Smooth muscle cell (in vitro differentiated cells): ENCODE results near the gene KCNMA1. TPM values are rescaled to one million over a fixed set of nuclear protein-coding genes. Genes with fewer than 3 reads are reported as not detected.

Experiments used
- DNase-seq: peaks from one replicate; lab custom pipeline; 2025; ENCODE audit not compliant: unreplicated experiment; lab: John Stamatoyannopoulos, UW
- H2AFZ ChIP-seq: fragments of 200-600 bp; sonication (generic); 2 replicates; pipeline ENCODE4 v1.6.0; 2016; ENCODE audit warnings: antibody characterized with exemption, low read depth, mild to moderate bottlenecking
- H3F3A ChIP-seq: fragments of 200-600 bp; sonication (generic); 2 replicates; pipeline ENCODE4 v1.6.0; 2017; ENCODE audit warnings: antibody characterized with exemption, low read depth
- H3K27ac ChIP-seq: fragments of 200-600 bp; sonication (generic); 2 replicates; pipeline ENCODE4 v1.5.1; 2016; ENCODE audit warnings: low read depth, mild to moderate bottlenecking
- H3K27me3 ChIP-seq: fragments of 200-600 bp; sonication (generic); 2 replicates; pipeline ENCODE4 v1.6.1; 2016; ENCODE audit warnings: low read depth, mild to moderate bottlenecking
- H3K36me3 ChIP-seq: fragments of 200-600 bp; sonication (generic); 2 replicates; pipeline ENCODE4 v1.5.1; 2016; ENCODE audit warnings: low read depth
- H3K4me1 ChIP-seq: fragments of 200-600 bp; sonication (generic); 2 replicates; pipeline ENCODE4 v1.5.1; 2016; ENCODE audit warnings: low read depth
- H3K4me2 ChIP-seq: fragments of 200-600 bp; sonication (generic); 2 replicates; pipeline ENCODE4 v1.6.0; 2016; ENCODE audit warnings: mild to moderate bottlenecking
- H3K4me3 ChIP-seq: fragments of 200-600 bp; sonication (generic); 2 replicates; pipeline ENCODE4 v1.5.1; 2016; ENCODE audit warnings: mild to moderate bottlenecking
- H3K79me2 ChIP-seq: fragments of 200-600 bp; sonication (generic); 2 replicates; pipeline ENCODE4 v1.6.0; 2016; ENCODE audit warnings: low read depth, mild to moderate bottlenecking
- H3K9ac ChIP-seq: fragments of 200-600 bp; sonication (generic); 2 replicates; pipeline ENCODE4 v1.6.0; 2016; ENCODE audit warnings: low read depth
- H3K9me3 ChIP-seq: fragments of 200-600 bp; sonication (generic); replicated peaks from 2 replicates; pipeline ENCODE4 v1.5.1; 2016; ENCODE audit warnings: low read depth
- H4K20me1 ChIP-seq: fragments of 200-600 bp; sonication (generic); 2 replicates; pipeline ENCODE4 v1.6.0; 2016; ENCODE audit warnings: low read depth
- CTCF ChIP-seq: fragments of 200-600 bp; sonication (generic); IDR thresholded peaks from 2 replicates; pipeline ENCODE4 v1.5.1; 2017; ENCODE audit warnings: borderline replicate concordance, mild to moderate bottlenecking, antibody characterized with exemption; ENCODE audit not compliant: insufficient read depth, poor library complexity, severe bottlenecking
- WGBS: methylation state at CpG from one replicate; pipeline ENCODE4 v1.1.7; 2016; ENCODE audit warnings: low lambda C conversion rate; 5-methylcytosine and 5-hydroxymethylcytosine counted together
- polyA plus RNA-seq: library from polyadenylated mRNA; unstranded; fragments of >200 nt; fragmentation: Nextera tagmentation; extraction: Ambion mirVana; gene quantifications from 2 replicates; pipeline ENCODE4 v1.2.1, GENCODE V29; 2016
- total RNA-seq: library from RNA; depleted of rRNA; stranded (reverse); fragments of >200 nt; gene quantifications from 2 replicates; pipeline ENCODE4 v1.2.3, GENCODE V29; 2014

KCNMA1 gene
- total and polyA plus RNA-seq, 2 experiments from 2014 or later = 9.1 to 23.4 TPM

DNA sequence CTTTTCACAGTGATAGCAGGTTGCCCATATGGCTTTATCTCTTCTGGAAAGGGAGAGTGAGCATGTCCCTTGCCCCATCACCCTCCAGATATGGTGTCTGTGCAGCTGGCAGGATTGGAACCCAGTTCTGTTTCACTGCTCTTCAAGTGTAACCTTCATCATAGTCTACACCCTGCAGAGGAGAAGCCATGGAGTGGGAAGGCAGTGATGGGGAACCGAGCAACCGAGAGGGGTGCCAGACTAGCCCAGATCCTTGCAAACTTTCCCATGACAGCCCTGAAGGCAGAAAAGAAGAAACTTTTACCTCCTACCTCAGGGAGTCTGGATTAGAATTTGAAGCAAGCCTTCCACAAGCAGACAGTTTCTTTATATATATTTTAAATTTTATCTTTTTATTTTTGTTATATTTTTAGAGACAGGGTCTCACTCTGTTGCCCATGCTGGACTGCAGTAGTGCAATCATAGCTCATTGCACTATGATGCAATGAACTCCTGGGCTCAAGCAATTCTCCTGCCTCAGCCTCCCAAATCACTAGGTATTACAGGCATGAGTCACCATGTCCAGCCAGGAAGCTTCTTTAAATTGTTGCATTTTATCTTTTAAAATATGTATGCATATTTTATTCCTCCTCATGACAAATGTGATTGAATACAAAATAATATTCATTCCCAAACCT lies 133.3 kb downstream of the KCNMA1 start:
- Histone ChIP-seq H3K4me2 (peak overlapping the region; percentile 58), H3K36me3 (no peaks in the 10 kb centered on the region), H2AFZ (no peak overlapping the region), H3K4me3 (no peak overlapping the region), H4K20me1 (no peaks in the 10 kb centered on the region), H3K9me3 (no peaks in the 10 kb centered on the region), H3K27ac (peak overlapping the region; percentile 93), H3K79me2 (no peaks in the 10 kb centered on the region), H3K9ac (no peak overlapping the region), H3F3A (no peaks in the 10 kb centered on the region), H3K27me3 (no peaks in the 10 kb centered on the region), H3K4me1 (peaks cover 27% of the 10 kb centered on the region)
- no peak for TF ChIP-seq CTCF
- WGBS = 86% methylated on average over 2 of the region's 2 CpGs
- no peak for DNase-seq

DNA sequence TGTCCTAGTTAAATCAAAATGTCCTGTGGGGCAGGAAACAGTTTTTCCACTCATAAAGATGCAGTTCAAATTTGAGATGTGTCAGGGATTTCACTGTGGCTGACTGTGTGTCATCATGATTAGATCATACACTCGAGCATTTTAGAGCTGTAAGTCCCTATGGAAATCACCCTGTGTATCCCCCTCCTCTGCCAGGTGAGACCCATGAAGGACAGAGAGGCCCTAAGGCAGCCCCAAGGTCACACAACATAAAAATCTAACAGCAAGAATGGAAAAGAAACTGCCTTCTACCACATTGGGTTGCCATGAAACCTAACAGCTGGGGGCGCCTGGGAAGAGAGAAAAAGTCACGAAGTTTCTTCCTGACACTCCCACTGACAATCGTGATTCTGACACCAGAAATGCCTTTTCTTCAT lies 135.8 kb downstream of the KCNMA1 start:
- Histone ChIP-seq H4K20me1 (no peaks in the 10 kb centered on the region), H3K4me3 (no peak overlapping the region), H3K27me3 (no peaks in the 10 kb centered on the region), H3K9ac (peak overlapping the region; percentile 94), H3F3A (no peaks in the 10 kb centered on the region), H3K36me3 (no peaks in the 10 kb centered on the region), H3K4me2 (peak overlapping the region; percentile 82), H3K79me2 (no peaks in the 10 kb centered on the region), H3K4me1 (peaks cover 27% of the 10 kb centered on the region), H2AFZ (no peak overlapping the region), H3K9me3 (no peaks in the 10 kb centered on the region), H3K27ac (peak overlapping the region; percentile 99)
- no peak for DNase-seq
- 52% methylated on average over 4 of the region's 4 CpGs for WGBS
- TF ChIP-seq CTCF = no peak

GRCh38 chr10:77501152-77501845 lies 136.3 kb downstream of the KCNMA1 start:
- Histone ChIP-seq H3K9ac (peak overlapping the region; percentile 94), H3K9me3 (no peaks in the 10 kb centered on the region), H2AFZ (no peak overlapping the region), H3K4me2 (peak overlapping the region; percentile 82), H3K4me3 (no peak overlapping the region), H3K4me1 (peaks cover 26% of the 10 kb centered on the region), H3F3A (no peaks in the 10 kb centered on the region), H3K27ac (peak overlapping the region; percentile 99), H3K36me3 (no peaks in the 10 kb centered on the region), H3K27me3 (no peaks in the 10 kb centered on the region), H4K20me1 (no peaks in the 10 kb centered on the region), H3K79me2 (no peaks in the 10 kb centered on the region)
- peak; percentile 32 for DNase-seq
- TF ChIP-seq CTCF = no peak
- 13% methylated on average over 7 of the region's 7 CpGs for WGBS
